GM12872 (cell line): ENCODE results near the gene NFKB2.

Experiments used
- TF ChIP-seq, protein P1 (sequence below): IDR thresholded peaks from 3 replicates; pipeline ENCODE4 v1.5.1; 2011; ENCODE audit warnings: low read depth, mild to moderate bottlenecking, low read length, moderate library complexity; ENCODE audit not compliant: insufficient read depth

NFKB2 gene

GRCh38 chr10:102406815-102407214 lies 11.3 kb downstream of the NFKB2 start:
- TF ChIP-seq, protein P1, sequence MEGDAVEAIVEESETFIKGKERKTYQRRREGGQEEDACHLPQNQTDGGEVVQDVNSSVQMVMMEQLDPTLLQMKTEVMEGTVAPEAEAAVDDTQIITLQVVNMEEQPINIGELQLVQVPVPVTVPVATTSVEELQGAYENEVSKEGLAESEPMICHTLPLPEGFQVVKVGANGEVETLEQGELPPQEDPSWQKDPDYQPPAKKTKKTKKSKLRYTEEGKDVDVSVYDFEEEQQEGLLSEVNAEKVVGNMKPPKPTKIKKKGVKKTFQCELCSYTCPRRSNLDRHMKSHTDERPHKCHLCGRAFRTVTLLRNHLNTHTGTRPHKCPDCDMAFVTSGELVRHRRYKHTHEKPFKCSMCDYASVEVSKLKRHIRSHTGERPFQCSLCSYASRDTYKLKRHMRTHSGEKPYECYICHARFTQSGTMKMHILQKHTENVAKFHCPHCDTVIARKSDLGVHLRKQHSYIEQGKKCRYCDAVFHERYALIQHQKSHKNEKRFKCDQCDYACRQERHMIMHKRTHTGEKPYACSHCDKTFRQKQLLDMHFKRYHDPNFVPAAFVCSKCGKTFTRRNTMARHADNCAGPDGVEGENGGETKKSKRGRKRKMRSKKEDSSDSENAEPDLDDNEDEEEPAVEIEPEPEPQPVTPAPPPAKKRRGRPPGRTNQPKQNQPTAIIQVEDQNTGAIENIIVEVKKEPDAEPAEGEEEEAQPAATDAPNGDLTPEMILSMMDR = no peak

DNA sequence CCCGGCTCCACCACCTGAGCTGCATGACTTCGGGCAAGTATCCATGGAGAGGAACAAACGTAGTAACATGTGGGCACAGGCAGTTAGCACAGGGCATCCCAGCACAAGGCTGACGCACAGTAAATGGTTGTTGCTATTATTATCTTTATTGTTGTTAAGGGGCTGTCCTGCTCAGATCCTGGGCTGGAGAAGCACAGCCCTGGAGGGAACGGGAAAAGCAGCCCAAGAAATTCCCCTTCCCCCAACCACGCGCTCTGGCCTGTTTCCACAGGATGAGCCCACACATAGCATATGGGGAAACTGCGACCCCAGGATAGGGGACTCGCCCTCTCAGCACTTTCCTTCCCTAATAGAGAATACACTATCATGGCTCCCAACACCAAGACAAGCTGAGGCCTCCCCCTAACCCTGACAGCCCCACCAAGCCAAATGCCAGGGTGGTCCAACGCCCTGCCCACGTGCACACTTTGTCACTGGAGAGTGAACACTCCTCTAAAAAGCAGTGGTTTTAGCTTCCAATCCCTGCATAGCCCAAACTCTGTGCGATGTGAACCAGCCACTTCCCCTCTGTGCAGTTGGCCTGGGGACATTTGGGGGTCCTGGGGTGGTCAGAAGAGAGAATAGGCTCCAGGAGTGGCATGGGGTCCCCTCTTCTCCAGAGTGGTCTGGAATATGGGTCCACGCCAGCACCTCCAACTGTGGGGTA lies 12.1 kb downstream of the NFKB2 start:
- TF ChIP-seq, protein P1 = no peak

GRCh38 chr10:102408131-102408727 lies 12.7 kb downstream of the NFKB2 start:
- TF ChIP-seq, protein P1 = no peak

- TF ChIP-seq, protein P1 = no peak
Measured at GRCh38 chr10:102408728-102409603, 13.5 kb downstream of the NFKB2 start.

DNA sequence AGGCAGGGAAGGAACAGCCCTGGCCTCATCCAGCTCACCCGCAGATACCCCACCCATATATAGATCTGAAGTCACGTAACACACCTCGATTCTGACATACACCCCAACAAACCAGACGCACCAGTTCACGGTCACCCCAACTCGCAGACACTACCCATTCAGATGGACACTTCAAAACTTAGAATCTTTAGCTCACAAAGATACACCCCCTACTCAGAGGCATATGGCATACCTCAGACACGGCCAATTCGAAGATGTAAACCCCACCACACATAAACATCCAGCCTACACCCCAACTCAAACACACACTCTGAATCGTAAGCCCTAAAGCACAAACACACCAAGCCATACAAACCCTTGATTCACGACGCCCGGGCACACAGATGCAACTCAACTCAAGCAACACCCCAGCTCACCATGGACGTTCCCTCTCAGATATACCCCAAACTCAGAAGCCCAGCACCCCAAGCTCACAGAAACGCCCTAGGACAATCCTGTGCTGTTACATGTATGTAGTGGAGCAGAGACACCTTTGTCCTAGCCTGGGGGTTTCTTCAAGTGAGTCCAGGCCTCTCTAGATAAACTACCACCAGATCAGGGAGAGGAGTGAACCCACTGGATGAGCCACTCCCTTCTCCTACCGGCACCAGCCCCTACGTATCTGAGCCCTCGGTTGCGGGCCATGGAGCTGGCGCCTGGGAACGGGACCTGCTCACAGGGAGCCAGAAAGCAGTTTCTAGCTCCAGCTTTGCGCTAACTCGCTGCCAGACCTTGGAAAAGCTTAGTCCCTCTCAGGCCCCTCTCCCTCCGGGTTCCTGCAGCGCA lies 14.3 kb downstream of the NFKB2 start:
- TF ChIP-seq, protein P1 = no peak

GRCh38 chr10:102410429-102411073 lies 15.0 kb downstream of the NFKB2 start:
- TF ChIP-seq, protein P1 = no peak
